Liver (tissue), 9 donors: ENCODE results near the gene ENO3. TPM values are rescaled to one million over a fixed set of nuclear protein-coding genes. Genes with fewer than 3 reads are reported as not detected.

Experiments
- DNase-seq: peaks from one replicate; pipeline ENCODE4 v3.0.0-alpha.2; 2017; ENCODE audit warnings: low spot score
- H3K27ac ChIP-seq, 2 donors: one replicate each; pipeline ENCODE4 v1.7.0; 2013; ENCODE audit warnings: inconsistent platforms in 2 of 2, low read length in 2 of 2, control low read depth in 1 of 2, low read depth in 1 of 2, mild to moderate bottlenecking in 1 of 2
- H3K27me3 ChIP-seq, 4 donors: one replicate each; pipeline versions ENCODE4 v1.6.1 to v1.7.0; 2013; ENCODE audit warnings: low read length in 3 of 4, inconsistent platforms in 1 of 4, mild to moderate bottlenecking in 1 of 4, moderate library complexity in 1 of 4; ENCODE audit not compliant: control insufficient read depth in 4 of 4, insufficient read depth in 4 of 4
- H3K36me3 ChIP-seq, 4 donors: one replicate each; pipeline versions ENCODE4 v1.6.1 to v1.7.0; 2013; ENCODE audit warnings: low read length in 3 of 4, mild to moderate bottlenecking in 3 of 4, low read depth in 1 of 4, moderate library complexity in 1 of 4; ENCODE audit not compliant: control insufficient read depth in 4 of 4, insufficient read depth in 3 of 4
- H3K4me1 ChIP-seq, 4 donors: one replicate each; pipeline versions ENCODE4 v1.6.1 to v1.7.0; 2013; ENCODE audit warnings: low read length in 3 of 4, mild to moderate bottlenecking in 3 of 4, moderate library complexity in 1 of 4; ENCODE audit not compliant: control insufficient read depth in 4 of 4, insufficient read depth in 4 of 4
- H3K4me3 ChIP-seq, 3 donors: one replicate each; pipeline versions ENCODE4 v1.6.1 to v1.7.0; 2013; ENCODE audit warnings: low read length in 3 of 3, control low read depth in 1 of 3, low read depth in 1 of 3, mild to moderate bottlenecking in 1 of 3
- H3K9ac ChIP-seq, 2 donors: one replicate each; pipeline ENCODE4 v1.7.0; 2013; ENCODE audit warnings: low read length in 2 of 2, mild to moderate bottlenecking in 2 of 2, moderate library complexity in 2 of 2, control low read depth in 1 of 2, low read depth in 1 of 2
- H3K9me3 ChIP-seq, 4 donors: one replicate each; pipeline versions ENCODE4 v1.6.1 to v1.7.0; 2013; ENCODE audit warnings: low read length in 3 of 4; ENCODE audit not compliant: control insufficient read depth in 4 of 4
- EGR1 ChIP-seq, 2 donors: IDR thresholded peaks; 2 replicates each; pipeline ENCODE4 v1.6.1; 2016 to 2018; ENCODE audit warnings: antibody characterized with exemption in 2 of 2, low read depth in 2 of 2
- FOXA1 ChIP-seq: IDR thresholded peaks from 2 replicates; pipeline ENCODE4 v1.6.1; 2016; ENCODE audit warnings: antibody characterized with exemption
- FOXA2 ChIP-seq: IDR thresholded peaks from 2 replicates; pipeline ENCODE4 v1.6.1; 2016; ENCODE audit warnings: antibody characterized with exemption
- GABPA ChIP-seq, 2 donors: IDR thresholded peaks in 1 of 2; conservative IDR thresholded peaks in 1 of 2; 2 replicates each; pipeline ENCODE4 v1.6.1; 2016; ENCODE audit warnings: antibody characterized with exemption in 2 of 2, mild to moderate bottlenecking in 1 of 2, moderate library complexity in 1 of 2
- HNF4A ChIP-seq, 2 donors: conservative IDR thresholded peaks; 2 replicates each; pipeline ENCODE4 v1.6.1; 2016; ENCODE audit warnings: antibody characterized with exemption in 2 of 2, mild to moderate bottlenecking in 2 of 2
- HNF4G ChIP-seq: IDR thresholded peaks from 2 replicates; pipeline ENCODE4 v1.6.1; 2016; ENCODE audit warnings: antibody characterized with exemption
- JUND ChIP-seq, 2 donors: IDR thresholded peaks; 2 replicates each; pipeline ENCODE4 v1.6.1; 2016; ENCODE audit warnings: antibody characterized with exemption in 2 of 2
- NR2F2 ChIP-seq: IDR thresholded peaks from 2 replicates; pipeline ENCODE4 v1.6.1; 2016; ENCODE audit warnings: antibody characterized with exemption
- RAD21 ChIP-seq, 2 donors: IDR thresholded peaks; 2 replicates each; pipeline ENCODE4 v1.6.1; 2016; ENCODE audit warnings: antibody characterized with exemption in 2 of 2, mild to moderate bottlenecking in 2 of 2
- RXRA ChIP-seq, 2 donors: IDR thresholded peaks; 2 replicates each; pipeline ENCODE4 v1.6.1; 2017 to 2018; ENCODE audit warnings: antibody characterized with exemption in 2 of 2, mild to moderate bottlenecking in 1 of 2
- SP1 ChIP-seq: IDR thresholded peaks from 2 replicates; pipeline ENCODE4 v1.6.1; 2018; ENCODE audit warnings: antibody characterized with exemption, mild to moderate bottlenecking
- TAF1 ChIP-seq: conservative IDR thresholded peaks from 2 replicates; pipeline ENCODE4 v1.6.1; 2016; ENCODE audit warnings: antibody characterized with exemption, mild to moderate bottlenecking
- YY1 ChIP-seq: IDR thresholded peaks from 2 replicates; pipeline ENCODE4 v1.6.1; 2016; ENCODE audit warnings: antibody characterized with exemption, mild to moderate bottlenecking
- WGBS: extraction: QIAGEN DNeasy Blood & Tissue Kit; methylation state at CpG from one replicate; pipeline ENCODE4 v1.1.7; 2013; 5-methylcytosine and 5-hydroxymethylcytosine counted together
- polyA plus RNA-seq, 2 donors: library from polyadenylated mRNA; stranded (reverse) in 1 of 2; unstranded in 1 of 2; fragments of 200-250 nt in 1 of 2; fragments of >200 nt in 1 of 2; fragmentation: Nextera tagmentation in 1 of 2; extraction: Ambion mirVana in 1 of 2; gene quantifications; one replicate each; pipeline versions ENCODE4 v1.2.1 to v1.2.3, GENCODE V29; 2013 to 2015
- total RNA-seq, 2 donors: library from RNA; depleted of rRNA; stranded (reverse); fragments of >200 nt; gene quantifications; one replicate each; pipeline ENCODE4 v1.2.3, GENCODE V29; 2014
- TF ChIP-seq, protein P1 (sequence below): IDR thresholded peaks from 2 replicates; pipeline ENCODE4 v1.6.1; 2016; ENCODE audit warnings: antibody characterized with exemption
- TF ChIP-seq, protein P2 (sequence below): IDR thresholded peaks from 2 replicates; pipeline ENCODE4 v1.6.1; 2016; ENCODE audit warnings: antibody characterized with exemption
- TF ChIP-seq, protein P3 (sequence below): IDR thresholded peaks from 2 replicates; pipeline ENCODE4 v1.6.1; 2016; ENCODE audit warnings: antibody characterized with exemption
- TF ChIP-seq, protein P4 (sequence below): fragments of 150-350 bp; IDR thresholded peaks from 2 replicates; pipeline ENCODE4 v1.5.1; 2017; ENCODE audit warnings: improper control_type of control experiment, low read depth, low read length; ENCODE audit not compliant: missing input control
- TF ChIP-seq, protein P5 (sequence below): IDR thresholded peaks from 2 replicates; pipeline ENCODE4 v1.6.1; 2016; ENCODE audit warnings: antibody characterized with exemption, mild to moderate bottlenecking
- donor health status: healthy.
- donor health status: healthy.
- donor health status: healthy.
- donor health status: healthy.
- donor health status: healthy.

Gene ENO3
- total and polyA plus RNA-seq, 4 donors: 26.3 to 117 (median 30.8) TPM

DNA sequence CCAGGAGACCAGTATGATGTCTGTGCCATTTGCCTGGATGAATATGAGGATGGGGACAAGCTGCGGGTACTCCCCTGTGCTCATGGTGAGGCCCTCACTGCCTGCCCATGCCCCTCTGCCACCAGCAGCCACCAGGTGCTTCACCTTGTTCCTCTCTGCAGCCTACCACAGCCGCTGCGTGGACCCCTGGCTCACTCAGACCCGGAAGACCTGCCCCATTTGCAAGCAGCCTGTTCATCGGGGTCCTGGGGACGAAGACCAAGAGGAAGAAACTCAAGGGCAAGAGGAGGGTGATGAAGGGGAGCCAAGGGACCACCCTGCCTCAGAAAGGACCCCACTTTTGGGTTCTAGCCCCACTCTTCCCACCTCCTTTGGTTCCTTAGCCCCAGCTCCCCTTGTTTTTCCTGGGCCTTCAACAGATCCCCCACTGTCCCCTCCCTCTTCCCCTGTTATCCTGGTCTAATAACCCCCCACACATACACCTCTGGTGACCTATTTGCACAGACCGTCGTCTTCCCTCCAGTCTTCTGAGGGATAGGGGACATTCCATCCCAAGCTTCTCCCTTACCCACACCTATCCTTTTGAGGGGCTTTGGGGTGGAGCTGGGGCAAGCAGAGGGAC lies 6.3 kb upstream of the ENO3 start:
- DNase-seq: no peak
- Histone ChIP-seq H3K9ac (peak overlapping the region in 1 of 2 donors; percentile 1), H3K36me3 (peaks cover 6 to 26% (median 12%) of the 10 kb centered on the region in 4 donors), H3K9me3 (no peaks in the 10 kb centered on the region), H3K4me3 (no peak overlapping the region), H3K27ac (peak overlapping the region; percentile 65 to 73), H3K4me1 (peaks cover 5 to 54% (median 42%) of the 10 kb centered on the region in 4 donors), H3K27me3 (no peaks in the 10 kb centered on the region)
- 63% methylated on average over 8 of the region's 8 CpGs for WGBS
- no peak for TF ChIP-seq FOXA2
- TF ChIP-seq, protein P1, sequence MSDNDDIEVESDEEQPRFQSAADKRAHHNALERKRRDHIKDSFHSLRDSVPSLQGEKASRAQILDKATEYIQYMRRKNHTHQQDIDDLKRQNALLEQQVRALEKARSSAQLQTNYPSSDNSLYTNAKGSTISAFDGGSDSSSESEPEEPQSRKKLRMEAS: no peak
- TF ChIP-seq, protein P2, sequence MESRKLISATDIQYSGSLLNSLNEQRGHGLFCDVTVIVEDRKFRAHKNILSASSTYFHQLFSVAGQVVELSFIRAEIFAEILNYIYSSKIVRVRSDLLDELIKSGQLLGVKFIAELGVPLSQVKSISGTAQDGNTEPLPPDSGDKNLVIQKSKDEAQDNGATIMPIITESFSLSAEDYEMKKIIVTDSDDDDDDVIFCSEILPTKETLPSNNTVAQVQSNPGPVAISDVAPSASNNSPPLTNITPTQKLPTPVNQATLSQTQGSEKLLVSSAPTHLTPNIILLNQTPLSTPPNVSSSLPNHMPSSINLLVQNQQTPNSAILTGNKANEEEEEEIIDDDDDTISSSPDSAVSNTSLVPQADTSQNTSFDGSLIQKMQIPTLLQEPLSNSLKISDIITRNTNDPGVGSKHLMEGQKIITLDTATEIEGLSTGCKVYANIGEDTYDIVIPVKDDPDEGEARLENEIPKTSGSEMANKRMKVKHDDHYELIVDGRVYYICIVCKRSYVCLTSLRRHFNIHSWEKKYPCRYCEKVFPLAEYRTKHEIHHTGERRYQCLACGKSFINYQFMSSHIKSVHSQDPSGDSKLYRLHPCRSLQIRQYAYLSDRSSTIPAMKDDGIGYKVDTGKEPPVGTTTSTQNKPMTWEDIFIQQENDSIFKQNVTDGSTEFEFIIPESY: no peak
- TF ChIP-seq, protein P3, sequence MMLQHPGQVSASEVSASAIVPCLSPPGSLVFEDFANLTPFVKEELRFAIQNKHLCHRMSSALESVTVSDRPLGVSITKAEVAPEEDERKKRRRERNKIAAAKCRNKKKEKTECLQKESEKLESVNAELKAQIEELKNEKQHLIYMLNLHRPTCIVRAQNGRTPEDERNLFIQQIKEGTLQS: no peak
- no peak for TF ChIP-seq HNF4G
- no peak for TF ChIP-seq JUND (IDR thresholded peaks at IDR 0.05)
- TF ChIP-seq NR2F2: no peak
- no peak for TF ChIP-seq HNF4A (conservative IDR thresholded peaks at IDR 0.05)
- TF ChIP-seq SP1: no peak
- no peak for TF ChIP-seq RAD21 (IDR thresholded peaks at IDR 0.05)
- TF ChIP-seq, protein P4, sequence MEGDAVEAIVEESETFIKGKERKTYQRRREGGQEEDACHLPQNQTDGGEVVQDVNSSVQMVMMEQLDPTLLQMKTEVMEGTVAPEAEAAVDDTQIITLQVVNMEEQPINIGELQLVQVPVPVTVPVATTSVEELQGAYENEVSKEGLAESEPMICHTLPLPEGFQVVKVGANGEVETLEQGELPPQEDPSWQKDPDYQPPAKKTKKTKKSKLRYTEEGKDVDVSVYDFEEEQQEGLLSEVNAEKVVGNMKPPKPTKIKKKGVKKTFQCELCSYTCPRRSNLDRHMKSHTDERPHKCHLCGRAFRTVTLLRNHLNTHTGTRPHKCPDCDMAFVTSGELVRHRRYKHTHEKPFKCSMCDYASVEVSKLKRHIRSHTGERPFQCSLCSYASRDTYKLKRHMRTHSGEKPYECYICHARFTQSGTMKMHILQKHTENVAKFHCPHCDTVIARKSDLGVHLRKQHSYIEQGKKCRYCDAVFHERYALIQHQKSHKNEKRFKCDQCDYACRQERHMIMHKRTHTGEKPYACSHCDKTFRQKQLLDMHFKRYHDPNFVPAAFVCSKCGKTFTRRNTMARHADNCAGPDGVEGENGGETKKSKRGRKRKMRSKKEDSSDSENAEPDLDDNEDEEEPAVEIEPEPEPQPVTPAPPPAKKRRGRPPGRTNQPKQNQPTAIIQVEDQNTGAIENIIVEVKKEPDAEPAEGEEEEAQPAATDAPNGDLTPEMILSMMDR: no peak
- no peak for TF ChIP-seq TAF1
- TF ChIP-seq, protein P5, sequence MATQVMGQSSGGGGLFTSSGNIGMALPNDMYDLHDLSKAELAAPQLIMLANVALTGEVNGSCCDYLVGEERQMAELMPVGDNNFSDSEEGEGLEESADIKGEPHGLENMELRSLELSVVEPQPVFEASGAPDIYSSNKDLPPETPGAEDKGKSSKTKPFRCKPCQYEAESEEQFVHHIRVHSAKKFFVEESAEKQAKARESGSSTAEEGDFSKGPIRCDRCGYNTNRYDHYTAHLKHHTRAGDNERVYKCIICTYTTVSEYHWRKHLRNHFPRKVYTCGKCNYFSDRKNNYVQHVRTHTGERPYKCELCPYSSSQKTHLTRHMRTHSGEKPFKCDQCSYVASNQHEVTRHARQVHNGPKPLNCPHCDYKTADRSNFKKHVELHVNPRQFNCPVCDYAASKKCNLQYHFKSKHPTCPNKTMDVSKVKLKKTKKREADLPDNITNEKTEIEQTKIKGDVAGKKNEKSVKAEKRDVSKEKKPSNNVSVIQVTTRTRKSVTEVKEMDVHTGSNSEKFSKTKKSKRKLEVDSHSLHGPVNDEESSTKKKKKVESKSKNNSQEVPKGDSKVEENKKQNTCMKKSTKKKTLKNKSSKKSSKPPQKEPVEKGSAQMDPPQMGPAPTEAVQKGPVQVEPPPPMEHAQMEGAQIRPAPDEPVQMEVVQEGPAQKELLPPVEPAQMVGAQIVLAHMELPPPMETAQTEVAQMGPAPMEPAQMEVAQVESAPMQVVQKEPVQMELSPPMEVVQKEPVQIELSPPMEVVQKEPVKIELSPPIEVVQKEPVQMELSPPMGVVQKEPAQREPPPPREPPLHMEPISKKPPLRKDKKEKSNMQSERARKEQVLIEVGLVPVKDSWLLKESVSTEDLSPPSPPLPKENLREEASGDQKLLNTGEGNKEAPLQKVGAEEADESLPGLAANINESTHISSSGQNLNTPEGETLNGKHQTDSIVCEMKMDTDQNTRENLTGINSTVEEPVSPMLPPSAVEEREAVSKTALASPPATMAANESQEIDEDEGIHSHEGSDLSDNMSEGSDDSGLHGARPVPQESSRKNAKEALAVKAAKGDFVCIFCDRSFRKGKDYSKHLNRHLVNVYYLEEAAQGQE: no peak
- TF ChIP-seq RXRA (IDR thresholded peaks at IDR 0.05): no peak
- TF ChIP-seq YY1: no peak
- TF ChIP-seq GABPA (IDR thresholded peaks at IDR 0.05 in 1 of 2, conservative IDR thresholded peaks at IDR 0.05 in 1 of 2): no peak
- TF ChIP-seq EGR1 (IDR thresholded peaks at IDR 0.05; ENCODE audit: low read depth in 2 of 2): no peak
- TF ChIP-seq FOXA1: no peak
